ENCODE data around the gene TNFRSF1A.
A peak's percentile ranks its signal among the peaks of the same experiment; 100 is the strongest.

Gene TNFRSF1A

GRCh38 chr12:6323340-6323994, 18.4 kb downstream of the TNFRSF1A start:
- DNase-seq = peak; percentile 88

DNA sequence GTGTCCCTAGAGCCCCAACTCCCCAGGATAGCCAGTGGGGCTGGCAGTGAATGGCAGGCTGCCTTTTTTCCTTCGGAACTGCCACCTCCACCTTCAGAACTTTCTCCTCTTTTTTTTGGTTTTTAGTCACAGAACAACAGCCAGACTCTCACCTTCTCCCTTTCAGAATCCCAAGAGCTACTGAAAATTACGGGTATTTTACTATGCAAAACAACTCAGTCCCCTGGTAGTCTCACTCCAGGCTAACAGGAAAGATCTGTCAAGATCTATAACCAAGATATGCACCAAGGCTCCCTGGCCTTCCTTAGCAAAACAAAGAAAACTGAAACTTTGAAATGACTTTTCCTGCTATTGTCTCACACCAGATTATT, 18.9 kb downstream of the TNFRSF1A start:
- no peak for DNase-seq

DNA sequence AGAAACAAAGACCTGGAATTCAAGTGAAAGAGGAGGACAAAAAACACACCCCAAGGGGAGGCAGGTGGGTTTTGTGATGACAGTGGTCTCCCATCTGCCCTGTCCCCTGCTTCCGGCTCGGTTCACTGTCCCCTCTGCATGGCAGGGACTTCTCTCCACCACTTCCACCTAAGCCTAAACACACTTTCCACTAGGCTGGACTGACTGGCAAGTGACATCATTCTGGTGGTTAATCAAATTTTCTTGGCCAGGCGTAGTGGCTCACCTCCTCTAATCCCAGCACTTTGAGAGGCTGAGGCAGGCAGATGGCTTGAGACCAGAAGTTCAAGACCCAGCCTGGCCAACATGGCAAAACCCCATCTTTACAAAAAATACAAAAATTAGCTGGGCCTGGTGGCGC, 19.5 kb downstream of the TNFRSF1A start:
- no peak for DNase-seq

DNA sequence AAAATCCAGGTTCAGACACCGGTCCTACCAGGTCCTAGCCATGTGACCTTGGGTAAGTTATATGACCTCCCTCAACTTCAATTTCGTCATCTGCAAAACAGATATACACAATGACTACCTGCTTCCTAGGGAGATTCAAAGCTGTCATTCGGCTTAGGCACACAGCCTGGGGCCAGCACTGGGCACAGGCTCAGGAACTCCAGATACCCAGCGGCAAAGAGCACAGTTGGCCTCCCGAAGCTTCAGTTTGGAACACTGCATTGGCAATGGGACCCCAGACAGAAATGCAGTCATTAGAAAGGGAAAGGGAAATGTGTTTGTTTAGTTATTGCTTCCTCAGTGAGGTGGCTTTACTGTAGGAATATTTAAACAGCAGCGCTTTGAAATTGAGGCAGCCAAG, 20.0 kb downstream of the TNFRSF1A start:
- no peak for DNase-seq

DNA sequence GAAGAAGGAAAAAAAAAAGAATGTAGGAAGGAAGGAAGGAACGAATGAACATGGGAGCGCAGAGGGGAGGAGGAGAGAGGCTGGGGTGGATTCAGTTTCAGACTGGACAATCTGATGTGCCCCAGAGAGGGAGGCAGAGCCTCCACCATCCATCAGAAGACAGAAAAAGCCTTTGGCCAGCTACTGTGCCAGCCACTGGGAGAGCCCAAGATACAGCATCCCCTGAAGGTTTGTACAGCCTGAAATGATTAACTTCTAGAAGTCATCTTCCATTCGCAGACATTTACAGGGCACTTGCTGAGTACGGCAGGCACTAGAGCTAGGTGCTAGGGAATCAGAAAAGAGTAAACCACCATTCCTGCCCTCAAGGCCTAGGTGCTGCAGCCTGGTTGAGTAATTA, 22.4 kb downstream of the TNFRSF1A start:
- no peak for DNase-seq

DNA sequence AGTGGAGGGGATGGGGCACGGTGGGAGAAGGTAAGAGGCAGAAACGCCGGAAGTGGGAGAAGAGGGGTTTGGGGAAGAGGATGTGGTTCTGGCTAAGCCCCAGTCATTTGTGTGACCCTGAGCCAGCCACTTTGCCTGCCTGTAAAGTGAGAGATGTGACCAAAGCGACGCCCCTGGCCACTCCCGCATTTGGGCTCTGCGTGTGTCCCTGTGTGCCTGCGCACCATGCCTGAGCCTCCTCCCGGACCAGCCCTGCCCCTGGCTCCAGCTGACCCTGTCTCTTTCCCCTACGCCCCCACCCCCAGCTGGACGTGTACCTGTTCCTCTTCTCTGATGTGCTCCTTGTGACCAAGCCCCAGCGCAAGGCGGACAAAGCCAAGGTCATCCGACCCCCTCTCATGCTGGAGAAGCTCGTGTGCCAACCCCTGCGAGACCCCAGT, 23.4 kb downstream of the TNFRSF1A start:
- DNase-seq = no peak

- DNase-seq = no peak
Measured at GRCh38 chr12:6317693-6318439, 24.0 kb downstream of the TNFRSF1A start.

DNA sequence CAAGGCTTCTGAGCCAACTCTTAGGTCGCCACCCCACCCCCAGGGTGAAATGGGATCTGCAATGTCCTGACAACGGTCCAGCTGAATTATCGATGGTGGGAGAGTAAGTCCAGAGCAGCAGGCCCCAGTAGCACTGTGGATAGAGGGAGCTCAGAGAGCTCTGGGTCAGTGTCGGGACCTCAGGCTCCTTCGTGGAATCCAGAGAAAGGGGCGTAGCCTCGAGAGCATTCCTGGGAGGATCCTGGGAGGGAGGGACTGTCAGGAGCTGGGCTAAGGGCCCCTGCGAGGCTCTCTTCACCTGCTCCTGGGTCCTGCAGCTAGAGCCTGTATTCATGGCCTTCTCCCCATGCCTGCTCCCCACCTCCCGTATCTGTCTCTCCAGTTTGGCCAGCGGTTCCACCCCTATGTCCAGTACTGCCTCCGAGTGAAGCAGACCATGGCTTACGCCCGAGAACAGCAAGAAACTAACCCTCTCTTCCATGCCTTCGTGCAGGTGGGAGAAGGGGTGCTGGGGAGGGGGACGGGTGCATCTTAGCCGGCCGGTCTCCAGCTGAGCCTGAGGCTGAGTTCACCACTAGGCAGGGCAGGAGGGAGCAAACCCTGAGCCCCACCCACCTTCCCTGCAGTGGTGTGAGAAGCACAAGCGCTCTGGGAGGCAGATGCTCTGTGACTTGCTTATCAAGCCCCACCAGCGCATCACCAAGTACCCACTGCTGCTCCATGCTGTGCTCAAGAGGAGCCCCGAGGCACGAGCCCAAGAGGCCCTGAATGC, 24.8 kb downstream of the TNFRSF1A start:
- DNase-seq = no peak

- DNase-seq = no peak
Measured at GRCh38 chr12:6315704-6316597, 25.9 kb downstream of the TNFRSF1A start.

GRCh38 chr12:6315184-6315583, 26.7 kb downstream of the TNFRSF1A start:
- no peak for DNase-seq

GRCh38 chr12:6314776-6315175, 27.1 kb downstream of the TNFRSF1A start:
- DNase-seq = no peak

DNA sequence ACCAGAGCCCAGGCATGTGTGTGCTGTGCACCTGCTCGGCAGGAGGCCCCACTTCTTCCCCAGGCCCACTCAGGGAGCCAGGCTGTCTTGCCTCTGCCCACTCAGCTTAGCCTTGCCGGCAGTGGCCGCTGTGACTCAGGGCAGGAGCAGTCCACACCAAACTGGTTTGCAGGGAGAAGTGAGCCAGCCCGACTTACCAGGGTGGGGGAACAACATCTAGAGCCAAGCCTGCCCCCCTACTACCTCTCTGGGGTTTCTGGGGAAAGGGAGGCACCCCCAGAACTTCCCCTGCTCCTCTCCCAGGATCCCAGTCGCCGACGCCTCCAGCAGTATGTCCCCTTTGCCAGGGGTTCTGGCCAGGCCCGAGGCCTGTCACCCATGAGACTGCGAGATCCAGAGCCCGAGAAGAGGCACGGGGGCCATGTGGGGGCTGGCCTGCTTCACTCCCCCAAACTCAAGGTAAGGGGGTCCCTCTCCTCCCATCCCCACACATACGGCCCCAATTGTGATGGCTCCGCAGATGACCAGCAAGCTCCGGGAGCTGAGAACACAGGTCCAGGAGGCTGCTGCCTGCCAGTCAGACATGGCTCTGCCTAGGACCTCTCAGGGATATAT, 28.4 kb downstream of the TNFRSF1A start:
- DNase-seq = no peak

DNA sequence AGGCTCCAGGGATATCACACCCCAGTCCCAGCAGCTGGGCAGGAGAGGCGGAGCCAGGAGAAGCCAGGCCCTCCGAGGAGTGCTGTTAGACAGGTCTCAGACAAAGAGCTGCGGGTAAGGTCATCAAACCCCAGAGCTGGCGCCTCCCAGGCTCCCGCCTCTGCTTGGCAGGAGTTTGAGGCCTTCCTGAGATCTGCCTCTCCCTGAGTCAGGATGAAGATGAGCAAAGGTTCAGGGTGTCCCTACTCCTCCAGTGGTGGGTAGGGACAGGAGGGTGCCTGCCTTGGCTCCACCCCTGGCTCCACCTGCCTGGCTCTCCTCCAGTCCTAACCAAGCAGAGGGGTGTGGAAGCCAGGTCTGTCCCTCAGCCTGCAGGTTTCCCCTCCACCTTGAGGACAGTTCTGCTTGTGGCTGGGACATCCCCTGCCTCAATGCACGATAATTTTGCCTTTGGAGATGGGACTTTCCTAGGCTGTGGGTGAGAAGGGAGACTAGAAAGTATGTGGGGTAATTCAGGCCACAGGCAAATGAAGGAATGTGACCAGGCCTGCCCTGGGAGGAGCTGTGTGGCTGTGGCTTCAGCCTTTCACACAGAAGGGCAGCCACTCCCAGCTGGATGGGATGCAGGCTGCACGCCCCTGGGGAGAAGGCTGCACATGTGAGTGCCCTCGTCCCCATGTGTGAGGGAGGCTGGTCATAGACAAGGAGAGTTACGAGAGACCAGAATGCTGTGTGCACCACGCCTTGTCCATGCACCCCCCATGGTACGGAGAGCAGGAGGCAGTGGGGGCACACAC, 29.1 kb downstream of the TNFRSF1A start:
- no peak for DNase-seq

DNA sequence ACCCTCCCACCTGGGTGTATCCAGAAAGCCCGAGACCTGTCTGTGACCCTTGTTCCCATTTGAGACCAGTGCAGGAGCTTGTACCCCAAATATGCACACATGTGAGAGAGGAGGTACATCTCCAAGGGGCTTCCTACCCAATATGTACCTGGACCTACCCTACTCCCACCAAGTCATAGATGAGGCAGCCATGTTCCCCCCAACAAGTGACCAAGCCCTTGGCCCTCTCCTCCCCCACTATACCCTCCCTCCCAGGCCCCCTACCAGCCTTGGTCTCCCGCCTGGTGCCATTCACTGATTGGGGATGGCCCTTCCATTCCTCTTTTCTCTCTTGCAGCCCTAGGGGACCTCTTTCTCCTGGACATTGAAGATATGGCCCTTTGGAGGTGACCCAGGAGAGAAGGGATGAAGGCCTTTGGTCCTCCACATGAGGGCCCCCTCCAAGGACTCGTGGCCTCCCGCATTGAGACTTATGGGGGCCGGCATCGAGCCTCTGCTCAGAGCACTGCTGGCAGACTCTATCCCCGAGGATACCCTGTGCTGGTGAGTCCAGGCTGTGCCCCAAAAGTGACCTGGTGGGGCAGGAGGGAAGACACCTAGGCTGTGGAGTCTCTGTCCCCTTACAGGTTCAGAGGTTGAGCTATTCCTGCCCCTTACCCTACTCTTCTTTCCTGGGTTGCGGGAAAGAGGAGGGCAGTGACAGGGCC, 29.9 kb downstream of the TNFRSF1A start:
- no peak for DNase-seq

- DNase-seq = no peak
Measured at GRCh38 chr12:6310771-6311610, 30.9 kb downstream of the TNFRSF1A start.

DNA sequence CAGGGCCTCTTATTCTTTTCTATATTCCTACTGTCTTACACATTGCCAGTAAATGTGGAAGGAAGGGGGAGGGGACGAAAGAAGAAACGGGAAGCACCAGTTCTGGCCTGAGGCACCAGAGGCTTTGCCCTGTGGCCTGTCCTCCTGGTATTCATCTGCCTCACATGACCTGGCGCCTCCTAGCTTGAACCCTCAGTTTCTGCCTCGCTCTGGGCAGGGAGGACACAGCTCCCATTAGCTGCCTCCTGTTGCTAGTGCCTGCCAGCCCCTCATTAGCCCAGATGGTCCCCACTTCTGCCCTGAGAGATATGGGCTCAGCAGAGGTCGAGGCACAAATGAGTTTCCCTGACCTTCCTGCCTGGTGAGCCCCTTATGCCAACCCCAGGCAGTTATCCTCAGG, 34.3 kb downstream of the TNFRSF1A start:
- DNase-seq = no peak

DNA sequence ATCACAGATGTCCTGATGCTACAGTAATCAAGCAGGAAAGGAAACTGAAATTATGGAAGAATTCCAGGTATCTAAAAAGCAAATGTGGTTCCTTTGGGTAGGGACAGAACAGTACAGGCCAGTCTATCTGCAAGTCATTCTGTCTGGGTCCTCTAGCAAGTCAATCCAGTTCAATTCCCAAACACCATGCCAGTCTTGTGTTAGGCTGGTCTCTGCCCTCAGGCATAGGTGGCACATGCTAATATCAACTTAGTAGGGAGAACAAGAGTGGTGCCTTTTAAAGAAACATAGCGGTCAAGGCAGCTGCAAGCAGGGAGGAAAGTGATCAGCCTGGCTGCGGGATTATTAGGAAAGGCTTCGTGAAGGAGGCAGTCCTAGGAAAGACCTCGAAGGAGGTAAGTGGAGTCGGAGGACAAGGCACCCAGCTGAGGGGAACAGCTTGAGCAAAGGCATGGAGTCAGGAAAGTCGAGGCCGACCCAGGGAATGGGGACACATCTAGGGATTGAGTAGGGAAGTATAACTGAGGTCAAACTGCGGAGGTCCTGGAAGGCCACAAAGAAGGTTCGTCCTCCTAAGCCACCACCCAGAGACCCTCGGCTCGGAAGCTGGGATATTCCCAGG, 35.2 kb downstream of the TNFRSF1A start:
- DNase-seq = no peak

DNA sequence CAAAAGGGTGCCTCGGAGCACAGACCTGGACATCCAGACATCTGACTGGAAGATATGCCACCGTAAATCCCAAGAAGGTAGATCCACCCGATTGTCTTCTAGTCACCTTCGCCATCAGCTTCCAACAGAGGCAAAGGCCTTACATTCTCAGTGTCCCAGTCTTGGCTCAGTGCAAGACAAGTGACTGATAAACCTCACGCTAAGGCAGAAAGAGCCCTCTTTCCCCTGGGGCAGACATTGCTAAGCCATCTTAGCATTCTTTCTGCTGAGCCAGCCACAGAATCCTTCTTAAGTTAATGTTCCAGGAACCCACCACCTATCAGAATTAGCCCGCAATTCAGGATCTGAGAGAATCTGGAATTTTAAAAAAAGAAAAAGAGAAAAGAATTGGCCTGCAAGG, 35.7 kb downstream of the TNFRSF1A start:
- DNase-seq = no peak

DNA sequence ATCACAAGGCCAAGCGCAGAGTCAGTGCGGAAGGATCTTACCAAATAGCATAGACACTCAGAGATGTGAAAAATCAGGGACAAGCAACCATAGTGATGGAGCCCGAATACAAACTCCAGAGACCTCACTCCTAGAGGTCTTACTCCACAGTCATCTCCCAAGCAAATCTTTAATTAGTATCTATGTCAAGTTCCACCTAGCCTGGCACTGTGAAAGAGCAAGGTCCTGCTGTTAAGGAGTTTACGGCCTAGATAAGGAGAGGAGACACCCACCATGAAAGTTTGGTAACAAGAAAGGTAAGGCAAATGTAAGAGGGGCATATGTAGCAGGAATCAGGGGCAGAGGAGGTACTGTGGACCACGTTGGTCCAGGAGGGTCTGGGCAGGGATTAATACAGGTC, 38.8 kb downstream of the TNFRSF1A start:
- no peak for DNase-seq
